H1 (cell line): ENCODE measurements around the gene TPP2.

Source experiments
- CTCF ChIP-seq, 3 experiments: IDR thresholded peaks; 1 replicate in 2 of 3; 2 replicates in 1 of 3; pipeline versions ENCODE4 v1.5.1 to v1.6.1; 2011; ENCODE audit warnings: low read length in 3 of 3, mild to moderate bottlenecking in 3 of 3, inconsistent platforms in 2 of 3, low read depth in 1 of 3, moderate library complexity in 1 of 3; ENCODE audit not compliant: insufficient read depth in 1 of 3; ENCODE audit errors: control extremely low read depth in 1 of 3
- POLR2A ChIP-seq, 2 experiments: IDR thresholded peaks; 1 replicate in 1 of 2; 2 replicates in 1 of 2; pipeline ENCODE4 v1.6.1; 2011; ENCODE audit warnings: low read depth in 2 of 2, low read length in 2 of 2, mild to moderate bottlenecking in 2 of 2; ENCODE audit errors: control extremely low read depth in 1 of 2
- SIN3A ChIP-seq, 2 experiments: IDR thresholded peaks in 1 of 2; conservative IDR thresholded peaks in 1 of 2; 2 replicates each; pipeline ENCODE4 v1.6.1; 2011 to 2012; ENCODE audit warnings: low read length in 2 of 2, improper control_type of control experiment in 1 of 2, low read depth in 1 of 2, mild to moderate bottlenecking in 1 of 2

GRCh38 chr13:102642029-102642428 is 45.2 kb downstream of the TPP2 start:
- TF ChIP-seq POLR2A (IDR thresholded peaks at IDR 0.05; ENCODE audit: control extremely low read depth in 1 of 2, low read depth in 2 of 2, low read length in 2 of 2) (no peak), SIN3A (conservative IDR thresholded peaks at IDR 0.05 in 1 of 2, IDR thresholded peaks at IDR 0.05 in 1 of 2; ENCODE audit: low read depth in 1 of 2, low read length in 2 of 2) (no peak), CTCF (IDR thresholded peaks at IDR 0.05; ENCODE audit: control extremely low read depth in 1 of 3, insufficient read depth in 1 of 3, low read depth in 1 of 3, low read length in 3 of 3) (no peak)
